ENCODE results near the gene LYPD5.

Gene LYPD5

DNA sequence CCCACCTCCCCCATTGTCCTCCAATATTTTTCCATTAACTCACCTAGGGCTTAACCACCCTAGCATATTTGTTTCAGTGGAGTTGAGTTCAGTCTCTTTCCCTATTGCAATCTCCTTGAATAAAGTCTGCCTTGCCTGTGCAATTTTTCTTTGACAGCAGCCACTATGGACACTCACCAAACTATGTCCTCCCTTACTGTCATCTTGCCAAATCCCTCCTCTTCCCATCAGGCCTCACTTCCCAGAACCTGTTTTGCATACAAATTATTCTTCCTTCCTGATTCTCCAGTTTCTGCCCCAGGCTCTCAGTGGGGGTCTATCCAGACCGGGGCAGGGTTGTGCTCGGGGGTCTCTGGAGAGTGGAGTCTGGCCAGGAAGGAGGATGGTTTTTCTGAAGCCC, 2.2 kb upstream of the LYPD5 start:
- 49% methylated on average over 2 of the region's 2 CpGs for WGBS
- Histone ChIP-seq H3K36me3 (ENCODE audit: insufficient read depth, low read length) (no peaks in the 10 kb centered on the region), H3K9ac (ENCODE audit: low read depth, low read length) (no peak overlapping the region)

DNA sequence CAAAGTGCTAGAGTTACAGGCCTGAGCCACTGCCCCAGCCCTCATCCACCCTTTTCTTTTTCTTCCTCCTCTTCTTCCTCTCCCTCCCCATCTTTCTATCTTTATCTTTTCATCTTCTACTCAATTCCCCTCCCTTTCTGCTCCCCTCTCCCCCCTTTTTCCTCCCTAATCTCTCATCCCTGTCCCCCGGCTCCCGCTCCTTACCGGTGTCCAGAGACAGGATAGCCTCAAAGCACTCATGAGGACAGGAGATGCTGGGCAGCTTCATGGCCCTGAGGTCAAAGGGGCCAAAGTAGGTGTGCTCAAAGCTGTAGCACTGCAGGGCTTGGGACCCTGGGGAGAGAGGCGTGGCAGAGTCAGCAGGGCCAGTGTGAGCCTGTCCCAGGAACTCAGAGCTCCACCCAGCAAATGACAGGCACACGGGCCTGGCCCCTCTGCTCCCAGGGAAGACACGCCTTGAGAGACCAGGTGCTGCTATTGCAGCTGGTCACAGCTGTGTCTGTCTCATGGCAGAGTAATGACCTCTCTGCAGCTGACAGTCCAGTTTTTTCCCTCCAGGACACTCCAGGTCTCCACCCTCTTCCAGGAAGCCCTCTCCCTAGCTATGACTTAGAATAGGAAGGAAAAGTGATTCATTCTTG, 2.6 kb downstream of the LYPD5 start:
- Histone ChIP-seq H3K27ac (ENCODE audit: low read depth, low read length) (no peak overlapping the region), H3K4me3 (ENCODE audit: low read length) (peak overlapping the region; percentile 65; the same call in 1 of the 2 replicates), H3K9ac (ENCODE audit: low read depth, low read length) (no peak overlapping the region), H3K9me3 (ENCODE audit: insufficient read depth, low read depth, low read length) (no peaks in the 10 kb centered on the region), H3K27me3 (ENCODE audit: insufficient read depth, low read length) (peaks cover 55% of the 10 kb centered on the region), H3K4me1 (ENCODE audit: insufficient read depth, low read length) (no peaks in the 10 kb centered on the region), H3K36me3 (ENCODE audit: insufficient read depth, low read length) (no peaks in the 10 kb centered on the region)
- WGBS, result 61% methylated on average over 6 of the region's 6 CpGs

More for the DNA sequence above, 2.2 kb upstream of the LYPD5 start:
- Histone ChIP-seq H3K9me3 (ENCODE audit: insufficient read depth, low read depth, low read length) (no peaks in the 10 kb centered on the region), H3K4me3 (ENCODE audit: low read length) (no peak overlapping the region), H3K27me3 (ENCODE audit: insufficient read depth, low read length) (peaks cover 11% of the 10 kb centered on the region), H3K4me1 (ENCODE audit: insufficient read depth, low read length) (no peaks in the 10 kb centered on the region), H3K27ac (ENCODE audit: low read depth, low read length) (no peak overlapping the region)

DNA sequence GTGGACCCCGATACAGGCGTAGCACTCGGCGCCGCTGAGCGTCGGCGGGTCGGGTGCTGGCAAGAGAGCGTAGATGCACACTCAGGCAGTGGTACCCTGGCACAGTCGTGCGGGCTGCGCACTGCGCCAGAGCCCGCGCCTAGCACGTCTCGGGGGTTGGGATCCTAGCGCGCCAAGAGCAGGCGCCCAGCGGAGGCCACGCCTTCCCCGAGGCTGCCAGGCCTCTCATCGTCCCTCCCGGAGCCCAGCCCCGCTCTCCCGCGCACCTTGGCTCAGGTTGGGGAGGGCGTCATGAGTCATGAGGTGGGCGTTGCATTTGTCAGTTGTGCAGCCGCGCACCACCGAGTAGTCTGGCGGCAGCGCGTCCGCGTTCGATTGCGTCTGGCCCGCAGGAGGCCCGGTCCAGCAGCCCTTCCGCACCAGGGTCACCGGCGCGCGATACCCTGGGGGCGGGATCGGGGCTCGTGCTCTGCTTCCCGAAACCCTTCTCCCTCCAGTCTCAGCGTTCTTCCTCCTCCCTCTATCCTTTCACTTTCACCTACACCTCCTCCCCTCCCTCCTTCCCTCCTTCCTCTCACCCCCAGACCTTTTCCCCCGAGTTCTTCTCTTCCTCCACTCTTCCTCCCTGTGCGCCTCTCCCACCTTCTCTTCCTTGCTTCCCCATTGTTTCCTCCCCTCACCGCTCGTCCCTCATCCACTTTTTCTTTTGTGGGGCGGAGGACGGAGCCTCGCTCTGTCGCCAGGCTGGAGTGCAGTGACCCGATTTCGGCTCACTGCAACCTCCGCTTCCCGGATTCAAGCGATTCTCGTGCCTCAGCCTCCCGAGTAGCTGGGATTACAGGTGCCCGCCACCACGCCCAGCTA, 3.5 kb downstream of the LYPD5 start:
- Histone ChIP-seq H3K36me3 (ENCODE audit: insufficient read depth, low read length) (no peaks in the 10 kb centered on the region), H3K4me3 (ENCODE audit: low read length) (peak overlapping the region; percentile 65), H3K4me1 (ENCODE audit: insufficient read depth, low read length) (no peaks in the 10 kb centered on the region), H3K9me3 (ENCODE audit: insufficient read depth, low read depth, low read length) (no peaks in the 10 kb centered on the region), H3K9ac (ENCODE audit: low read depth, low read length) (0 out of 2 replicates have a peak overlapping the region, but pooled peaks have one; percentile 21), H3K27ac (ENCODE audit: low read depth, low read length) (no peak overlapping the region), H3K27me3 (ENCODE audit: insufficient read depth, low read length) (peaks cover 61% of the 10 kb centered on the region)
- WGBS, result 10% methylated on average over 70 of the region's 70 CpGs

DNA sequence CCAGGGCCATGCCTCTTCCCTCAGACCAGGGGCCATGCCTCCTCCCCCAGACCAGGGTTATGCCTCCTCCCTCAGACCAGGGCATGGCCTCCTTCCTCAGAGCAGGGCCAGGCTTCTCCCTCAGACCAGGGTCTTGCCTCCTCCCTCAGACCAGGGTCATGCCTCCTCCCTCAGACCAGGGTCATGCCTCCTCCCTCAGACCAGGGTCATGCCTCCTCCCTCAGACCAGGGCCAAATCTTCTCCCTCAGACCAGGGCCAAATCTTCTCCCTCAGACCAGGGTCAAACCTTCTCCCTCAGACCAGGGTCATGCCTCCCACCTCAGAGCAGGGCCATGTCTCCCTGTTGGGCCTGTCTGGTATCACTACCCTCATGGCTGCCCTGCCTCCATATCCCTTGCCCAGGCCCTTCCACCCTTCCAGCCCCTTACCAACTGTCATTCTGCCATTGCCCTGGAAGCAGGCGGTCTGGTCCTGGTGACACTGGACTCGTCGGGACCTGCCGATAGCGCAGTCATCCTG, 4.2 kb downstream of the LYPD5 start:
- peaks cover 66% of the 10 kb centered on the region for H3K27me3 ChIP-seq (ENCODE audit: insufficient read depth, low read length)
- H3K4me1 ChIP-seq (ENCODE audit: insufficient read depth, low read length), result no peaks in the 10 kb centered on the region
- no peaks in the 10 kb centered on the region for H3K9me3 ChIP-seq (ENCODE audit: insufficient read depth, low read depth, low read length)
- no peak overlapping the region for H3K9ac ChIP-seq (ENCODE audit: low read depth, low read length)
- no peak overlapping the region for H3K27ac ChIP-seq (ENCODE audit: low read depth, low read length)
- WGBS, result 25% methylated on average over 5 of the region's 5 CpGs
- peak overlapping the region; percentile 65 for H3K4me3 ChIP-seq (ENCODE audit: low read length)
- H3K36me3 ChIP-seq (ENCODE audit: insufficient read depth, low read length), result no peaks in the 10 kb centered on the region

GRCh38 chr19:43797556-43797955, 4.7 kb downstream of the LYPD5 start:
- Histone ChIP-seq H3K4me3 (ENCODE audit: low read length) (no peak overlapping the region), H3K9me3 (ENCODE audit: insufficient read depth, low read depth, low read length) (no peaks in the 10 kb centered on the region), H3K9ac (ENCODE audit: low read depth, low read length) (no peak overlapping the region), H3K4me1 (ENCODE audit: insufficient read depth, low read length) (no peaks in the 10 kb centered on the region), H3K36me3 (ENCODE audit: insufficient read depth, low read length) (no peaks in the 10 kb centered on the region), H3K27ac (ENCODE audit: low read depth, low read length) (no peak overlapping the region), H3K27me3 (ENCODE audit: insufficient read depth, low read length) (peaks cover 68% of the 10 kb centered on the region)
- WGBS, result 75% methylated on average over 7 of the region's 7 CpGs

DNA sequence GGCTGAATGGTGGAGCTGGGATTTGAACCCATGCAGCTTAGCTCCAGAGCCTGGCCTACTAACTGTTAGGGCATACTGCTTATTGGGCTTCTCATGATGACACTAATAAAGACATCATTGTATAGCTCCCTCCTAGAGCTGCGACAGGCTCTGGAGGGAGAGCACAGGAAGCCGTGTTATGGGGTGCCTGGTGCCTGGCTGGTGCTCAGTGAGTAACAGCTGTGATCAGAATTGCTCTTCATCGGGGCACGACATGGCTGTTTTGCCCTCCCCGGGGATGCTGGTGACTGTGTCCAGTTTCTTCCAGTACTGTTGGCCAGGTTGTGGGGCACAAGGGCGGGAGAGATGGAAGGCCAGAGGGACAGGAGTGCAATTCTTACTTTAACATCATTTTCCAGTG, 5.1 kb downstream of the LYPD5 start:
- Histone ChIP-seq H3K9me3 (ENCODE audit: insufficient read depth, low read depth, low read length) (no peaks in the 10 kb centered on the region), H3K36me3 (ENCODE audit: insufficient read depth, low read length) (no peaks in the 10 kb centered on the region), H3K4me3 (ENCODE audit: low read length) (no peak overlapping the region), H3K9ac (ENCODE audit: low read depth, low read length) (no peak overlapping the region), H3K4me1 (ENCODE audit: insufficient read depth, low read length) (no peaks in the 10 kb centered on the region), H3K27ac (ENCODE audit: low read depth, low read length) (no peak overlapping the region), H3K27me3 (ENCODE audit: insufficient read depth, low read length) (peaks cover 68% of the 10 kb centered on the region)
- 60% methylated on average over 5 of the region's 6 CpGs for WGBS

DNA sequence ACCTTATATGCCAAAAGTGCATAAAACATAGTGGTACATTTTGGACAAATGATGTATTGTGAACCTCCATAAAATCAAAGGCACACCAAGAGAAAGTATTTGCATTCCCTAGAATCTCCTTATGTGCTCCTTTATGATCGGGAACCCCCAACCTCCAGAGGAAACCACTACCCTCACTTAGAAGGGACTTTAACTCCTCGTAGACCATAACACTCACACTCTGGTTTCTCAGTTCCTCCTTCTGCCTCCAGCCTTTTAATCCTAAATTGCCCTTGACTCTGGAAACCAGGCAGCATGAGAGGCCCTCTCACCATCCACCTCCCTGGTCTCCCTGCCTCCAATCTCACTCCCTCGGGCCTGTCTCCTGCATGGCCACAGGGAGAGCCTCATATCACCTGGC, 11.7 kb downstream of the LYPD5 start:
- no peaks in the 10 kb centered on the region for H3K4me1 ChIP-seq (ENCODE audit: insufficient read depth, low read length)
- H3K9ac ChIP-seq (ENCODE audit: low read depth, low read length), result no peak overlapping the region
- WGBS, result 47% methylated on average over 3 of the region's 3 CpGs
- H3K27ac ChIP-seq (ENCODE audit: low read depth, low read length), result no peak overlapping the region
- H3K9me3 ChIP-seq (ENCODE audit: insufficient read depth, low read depth, low read length), result no peaks in the 10 kb centered on the region
- no peaks in the 10 kb centered on the region for H3K36me3 ChIP-seq (ENCODE audit: insufficient read depth, low read length)
- H3K27me3 ChIP-seq (ENCODE audit: insufficient read depth, low read length), result peaks cover 18% of the 10 kb centered on the region
- H3K4me3 ChIP-seq (ENCODE audit: low read length), result no peak overlapping the region

DNA sequence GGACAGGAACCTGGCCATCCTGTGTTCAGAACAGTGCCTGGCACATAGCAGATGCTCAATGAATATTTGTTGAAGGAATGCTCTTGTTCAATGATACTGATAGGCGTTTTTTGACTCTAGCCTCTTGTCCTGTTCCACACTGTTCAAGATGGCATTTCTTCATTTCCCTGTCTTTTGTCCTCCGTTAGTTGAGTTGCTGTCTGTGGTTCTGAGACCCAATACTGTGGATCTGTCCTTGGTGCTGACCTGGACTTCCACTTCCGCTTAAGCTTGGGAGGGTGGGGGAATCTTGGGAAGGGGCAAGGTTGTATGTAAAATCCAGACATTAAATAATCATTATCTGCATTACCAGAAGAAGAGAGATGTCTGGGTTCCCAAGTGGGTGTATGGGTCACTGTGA, 13.2 kb downstream of the LYPD5 start:
- Histone ChIP-seq H3K9me3 (ENCODE audit: insufficient read depth, low read depth, low read length) (no peaks in the 10 kb centered on the region), H3K27me3 (ENCODE audit: insufficient read depth, low read length) (peaks cover 10% of the 10 kb centered on the region), H3K9ac (ENCODE audit: low read depth, low read length) (no peak overlapping the region), H3K4me3 (ENCODE audit: low read length) (no peak overlapping the region), H3K27ac (ENCODE audit: low read depth, low read length) (no peak overlapping the region), H3K36me3 (ENCODE audit: insufficient read depth, low read length) (no peaks in the 10 kb centered on the region), H3K4me1 (ENCODE audit: insufficient read depth, low read length) (no peaks in the 10 kb centered on the region)
- WGBS, result 12% methylated on average over 3 of the region's 3 CpGs

DNA sequence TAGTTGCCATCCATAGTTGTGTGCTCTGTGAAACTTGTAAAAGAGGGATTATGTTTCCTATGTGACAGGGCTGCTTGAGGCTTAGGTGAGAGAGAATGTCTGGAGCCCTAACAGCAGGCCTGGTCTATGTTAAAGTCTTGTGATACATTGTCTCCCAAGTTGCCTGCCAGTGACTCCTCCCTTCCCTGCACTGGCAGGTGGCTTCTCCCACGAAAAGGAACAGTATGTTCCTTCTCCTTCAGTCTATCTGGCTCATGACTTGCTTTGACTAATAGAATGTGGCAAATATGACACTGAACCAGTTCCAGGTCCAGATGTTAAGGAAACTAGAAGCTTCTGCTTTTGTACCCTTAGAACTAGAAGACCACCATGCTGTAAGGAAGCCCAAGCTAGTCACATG, 15.6 kb downstream of the LYPD5 start:
- 36% methylated on average over 1 of the region's 1 CpG for WGBS
- Histone ChIP-seq H3K4me1 (ENCODE audit: insufficient read depth, low read length) (no peaks in the 10 kb centered on the region), H3K27me3 (ENCODE audit: insufficient read depth, low read length) (no peaks in the 10 kb centered on the region), H3K9ac (ENCODE audit: low read depth, low read length) (no peak overlapping the region), H3K27ac (ENCODE audit: low read depth, low read length) (no peak overlapping the region), H3K36me3 (ENCODE audit: insufficient read depth, low read length) (no peaks in the 10 kb centered on the region), H3K9me3 (ENCODE audit: insufficient read depth, low read depth, low read length) (no peaks in the 10 kb centered on the region), H3K4me3 (ENCODE audit: low read length) (no peak overlapping the region)

- Histone ChIP-seq H3K36me3 (ENCODE audit: insufficient read depth, low read length) (no peaks in the 10 kb centered on the region), H3K9ac (ENCODE audit: low read depth, low read length) (no peak overlapping the region), H3K4me3 (ENCODE audit: low read length) (no peak overlapping the region), H3K27ac (ENCODE audit: low read depth, low read length) (no peak overlapping the region), H3K27me3 (ENCODE audit: insufficient read depth, low read length) (no peaks in the 10 kb centered on the region), H3K4me1 (ENCODE audit: insufficient read depth, low read length) (no peaks in the 10 kb centered on the region), H3K9me3 (ENCODE audit: insufficient read depth, low read depth, low read length) (no peaks in the 10 kb centered on the region)
- WGBS, result 30% methylated on average over 10 of the region's 10 CpGs
Observed at GRCh38 chr19:43784981-43785808, 17.1 kb downstream of the LYPD5 start.
